ENCODE results near the gene CALML6.
A peak's percentile ranks its signal among the peaks of the same experiment; 100 is the strongest.

The CALML6 gene

DNA sequence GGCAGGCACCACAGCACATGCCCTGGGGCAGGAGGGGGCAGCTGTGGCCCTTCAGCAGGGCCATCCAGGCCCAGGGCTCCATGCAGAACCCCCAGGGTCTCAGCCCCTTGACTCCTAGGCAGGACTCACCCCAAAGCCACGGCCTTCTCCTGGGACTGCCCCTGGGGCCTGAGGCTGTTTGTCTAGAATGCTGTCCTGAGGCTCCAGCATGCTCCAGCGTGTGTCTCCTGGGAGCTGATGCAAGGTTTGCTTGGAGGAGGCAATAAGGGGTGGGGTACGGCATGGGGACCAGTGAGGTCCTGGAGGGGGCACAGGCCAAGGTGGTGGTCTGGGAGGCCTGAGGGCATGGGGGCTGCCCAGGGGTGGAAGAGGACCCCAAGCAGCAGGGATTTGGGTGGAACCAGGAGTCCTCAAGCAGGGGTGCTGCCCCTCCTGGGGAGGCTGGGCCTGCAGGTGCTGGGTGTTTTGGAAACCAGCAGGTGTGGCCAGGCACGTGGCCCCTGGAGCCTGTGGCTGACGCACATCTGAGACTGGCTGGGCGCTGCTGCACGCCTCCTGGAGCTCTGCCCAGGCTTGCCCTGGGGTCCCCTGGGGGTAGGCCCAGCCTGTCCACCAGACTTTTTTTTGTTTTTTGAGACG is 7.8 kb upstream of the CALML6 start (continued):
- TF ChIP-seq, protein P1, sequence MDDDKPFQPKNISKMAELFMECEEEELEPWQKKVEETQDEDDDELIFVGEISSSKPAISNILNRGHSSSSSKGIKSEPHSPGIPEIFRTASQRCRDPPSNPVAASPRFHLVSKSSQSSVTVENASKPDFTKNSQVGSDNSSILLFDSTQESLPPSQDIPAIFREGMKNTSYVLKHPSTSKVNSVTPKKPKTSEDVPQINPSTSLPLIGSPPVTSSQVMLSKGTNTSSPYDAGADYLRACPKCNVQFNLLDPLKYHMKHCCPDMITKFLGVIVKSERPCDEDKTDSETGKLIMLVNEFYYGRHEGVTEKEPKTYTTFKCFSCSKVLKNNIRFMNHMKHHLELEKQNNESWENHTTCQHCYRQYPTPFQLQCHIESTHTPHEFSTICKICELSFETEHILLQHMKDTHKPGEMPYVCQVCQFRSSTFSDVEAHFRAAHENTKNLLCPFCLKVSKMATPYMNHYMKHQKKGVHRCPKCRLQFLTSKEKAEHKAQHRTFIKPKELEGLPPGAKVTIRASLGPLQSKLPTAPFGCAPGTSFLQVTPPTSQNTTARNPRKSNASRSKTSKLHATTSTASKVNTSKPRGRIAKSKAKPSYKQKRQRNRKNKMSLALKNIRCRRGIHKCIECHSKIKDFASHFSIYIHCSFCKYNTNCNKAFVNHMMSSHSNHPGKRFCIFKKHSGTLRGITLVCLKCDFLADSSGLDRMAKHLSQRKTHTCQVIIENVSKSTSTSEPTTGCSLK (tag by site-specific recombination; IDR thresholded peaks at IDR 0.05), result no peak
- TF ChIP-seq KLF8 (tag by site-specific recombination; IDR thresholded peaks at IDR 0.05) (no peak), ZBTB7A (tag by site-specific recombination; IDR thresholded peaks at IDR 0.05; ENCODE audit: low read depth) (peak; percentile 48; the same call in 1 of the 2 replicates), ZNF843 (tag by site-specific recombination; IDR thresholded peaks at IDR 0.05) (no peak), ZNF610 (tag by site-specific recombination; IDR thresholded peaks at IDR 0.05; ENCODE audit: borderline replicate concordance) (no peak), ZNF473 (tag by site-specific recombination; IDR thresholded peaks at IDR 0.05) (no peak), ZNF785 (tag by site-specific recombination; IDR thresholded peaks at IDR 0.05) (peak; percentile 86), ZNF558 (tag by site-specific recombination; IDR thresholded peaks at IDR 0.05) (0 out of 2 replicates have a peak, but pooled peaks have one; percentile 28), GLI2 (tag by site-specific recombination; IDR thresholded peaks at IDR 0.05; ENCODE audit: borderline replicate concordance, low read depth) (no peak), KLF1 (tag by site-specific recombination; IDR thresholded peaks at IDR 0.05) (peak; percentile 74), ZNF292 (tag by site-specific recombination; IDR thresholded peaks at IDR 0.05; ENCODE audit: borderline replicate concordance, low read depth) (no peak), PRDM1 (tag by site-specific recombination; IDR thresholded peaks at IDR 0.05) (no peak), ZBTB48 (tag by site-specific recombination; IDR thresholded peaks at IDR 0.05) (peak; percentile 89), KLF7 (tag by site-specific recombination; IDR thresholded peaks at IDR 0.05; ENCODE audit: borderline replicate concordance) (peak; percentile 70; the same call in 1 of the 2 replicates), ZNF16 (tag by site-specific recombination; IDR thresholded peaks at IDR 0.05; ENCODE audit: low read depth) (no peak), BCL11B (tag by site-specific recombination; IDR thresholded peaks at IDR 0.05; ENCODE audit: low read depth) (peak; percentile 32; the same call in 1 of the 2 replicates), ZNF146 (tag by site-specific recombination; IDR thresholded peaks at IDR 0.05) (no peak)
- TF ChIP-seq, protein P2, sequence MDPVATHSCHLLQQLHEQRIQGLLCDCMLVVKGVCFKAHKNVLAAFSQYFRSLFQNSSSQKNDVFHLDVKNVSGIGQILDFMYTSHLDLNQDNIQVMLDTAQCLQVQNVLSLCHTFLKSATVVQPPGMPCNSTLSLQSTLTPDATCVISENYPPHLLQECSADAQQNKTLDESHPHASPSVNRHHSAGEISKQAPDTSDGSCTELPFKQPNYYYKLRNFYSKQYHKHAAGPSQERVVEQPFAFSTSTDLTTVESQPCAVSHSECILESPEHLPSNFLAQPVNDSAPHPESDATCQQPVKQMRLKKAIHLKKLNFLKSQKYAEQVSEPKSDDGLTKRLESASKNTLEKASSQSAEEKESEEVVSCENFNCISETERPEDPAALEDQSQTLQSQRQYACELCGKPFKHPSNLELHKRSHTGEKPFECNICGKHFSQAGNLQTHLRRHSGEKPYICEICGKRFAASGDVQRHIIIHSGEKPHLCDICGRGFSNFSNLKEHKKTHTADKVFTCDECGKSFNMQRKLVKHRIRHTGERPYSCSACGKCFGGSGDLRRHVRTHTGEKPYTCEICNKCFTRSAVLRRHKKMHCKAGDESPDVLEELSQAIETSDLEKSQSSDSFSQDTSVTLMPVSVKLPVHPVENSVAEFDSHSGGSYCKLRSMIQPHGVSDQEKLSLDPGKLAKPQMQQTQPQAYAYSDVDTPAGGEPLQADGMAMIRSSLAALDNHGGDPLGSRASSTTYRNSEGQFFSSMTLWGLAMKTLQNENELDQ (tag by site-specific recombination; IDR thresholded peaks at IDR 0.05; ENCODE audit: low read depth), result no peak
- TF ChIP-seq, protein P3, sequence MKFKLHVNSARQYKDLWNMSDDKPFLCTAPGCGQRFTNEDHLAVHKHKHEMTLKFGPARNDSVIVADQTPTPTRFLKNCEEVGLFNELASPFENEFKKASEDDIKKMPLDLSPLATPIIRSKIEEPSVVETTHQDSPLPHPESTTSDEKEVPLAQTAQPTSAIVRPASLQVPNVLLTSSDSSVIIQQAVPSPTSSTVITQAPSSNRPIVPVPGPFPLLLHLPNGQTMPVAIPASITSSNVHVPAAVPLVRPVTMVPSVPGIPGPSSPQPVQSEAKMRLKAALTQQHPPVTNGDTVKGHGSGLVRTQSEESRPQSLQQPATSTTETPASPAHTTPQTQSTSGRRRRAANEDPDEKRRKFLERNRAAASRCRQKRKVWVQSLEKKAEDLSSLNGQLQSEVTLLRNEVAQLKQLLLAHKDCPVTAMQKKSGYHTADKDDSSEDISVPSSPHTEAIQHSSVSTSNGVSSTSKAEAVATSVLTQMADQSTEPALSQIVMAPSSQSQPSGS (tag by site-specific recombination; IDR thresholded peaks at IDR 0.05; ENCODE audit: low read depth), result no peak
- TF ChIP-seq, protein P4, sequence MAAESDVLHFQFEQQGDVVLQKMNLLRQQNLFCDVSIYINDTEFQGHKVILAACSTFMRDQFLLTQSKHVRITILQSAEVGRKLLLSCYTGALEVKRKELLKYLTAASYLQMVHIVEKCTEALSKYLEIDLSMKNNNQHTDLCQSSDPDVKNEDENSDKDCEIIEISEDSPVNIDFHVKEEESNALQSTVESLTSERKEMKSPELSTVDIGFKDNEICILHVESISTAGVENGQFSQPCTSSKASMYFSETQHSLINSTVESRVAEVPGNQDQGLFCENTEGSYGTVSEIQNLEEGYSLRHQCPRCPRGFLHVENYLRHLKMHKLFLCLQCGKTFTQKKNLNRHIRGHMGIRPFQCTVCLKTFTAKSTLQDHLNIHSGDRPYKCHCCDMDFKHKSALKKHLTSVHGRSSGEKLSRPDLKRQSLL (tag by site-specific recombination; IDR thresholded peaks at IDR 0.05), result peak; percentile 98
- TF ChIP-seq, protein P5, sequence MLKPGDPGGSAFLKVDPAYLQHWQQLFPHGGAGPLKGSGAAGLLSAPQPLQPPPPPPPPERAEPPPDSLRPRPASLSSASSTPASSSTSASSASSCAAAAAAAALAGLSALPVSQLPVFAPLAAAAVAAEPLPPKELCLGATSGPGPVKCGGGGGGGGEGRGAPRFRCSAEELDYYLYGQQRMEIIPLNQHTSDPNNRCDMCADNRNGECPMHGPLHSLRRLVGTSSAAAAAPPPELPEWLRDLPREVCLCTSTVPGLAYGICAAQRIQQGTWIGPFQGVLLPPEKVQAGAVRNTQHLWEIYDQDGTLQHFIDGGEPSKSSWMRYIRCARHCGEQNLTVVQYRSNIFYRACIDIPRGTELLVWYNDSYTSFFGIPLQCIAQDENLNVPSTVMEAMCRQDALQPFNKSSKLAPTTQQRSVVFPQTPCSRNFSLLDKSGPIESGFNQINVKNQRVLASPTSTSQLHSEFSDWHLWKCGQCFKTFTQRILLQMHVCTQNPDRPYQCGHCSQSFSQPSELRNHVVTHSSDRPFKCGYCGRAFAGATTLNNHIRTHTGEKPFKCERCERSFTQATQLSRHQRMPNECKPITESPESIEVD (tag by site-specific recombination; IDR thresholded peaks at IDR 0.05), result peak; percentile 53; the same call in 1 of the 2 replicates
- TF ChIP-seq, protein P6, sequence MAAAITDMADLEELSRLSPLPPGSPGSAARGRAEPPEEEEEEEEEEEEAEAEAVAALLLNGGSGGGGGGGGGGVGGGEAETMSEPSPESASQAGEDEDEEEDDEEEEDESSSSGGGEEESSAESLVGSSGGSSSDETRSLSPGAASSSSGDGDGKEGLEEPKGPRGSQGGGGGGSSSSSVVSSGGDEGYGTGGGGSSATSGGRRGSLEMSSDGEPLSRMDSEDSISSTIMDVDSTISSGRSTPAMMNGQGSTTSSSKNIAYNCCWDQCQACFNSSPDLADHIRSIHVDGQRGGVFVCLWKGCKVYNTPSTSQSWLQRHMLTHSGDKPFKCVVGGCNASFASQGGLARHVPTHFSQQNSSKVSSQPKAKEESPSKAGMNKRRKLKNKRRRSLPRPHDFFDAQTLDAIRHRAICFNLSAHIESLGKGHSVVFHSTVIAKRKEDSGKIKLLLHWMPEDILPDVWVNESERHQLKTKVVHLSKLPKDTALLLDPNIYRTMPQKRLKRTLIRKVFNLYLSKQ (tag by site-specific recombination; IDR thresholded peaks at IDR 0.05; ENCODE audit: borderline replicate concordance), result no peak
- TF ChIP-seq, protein P7, sequence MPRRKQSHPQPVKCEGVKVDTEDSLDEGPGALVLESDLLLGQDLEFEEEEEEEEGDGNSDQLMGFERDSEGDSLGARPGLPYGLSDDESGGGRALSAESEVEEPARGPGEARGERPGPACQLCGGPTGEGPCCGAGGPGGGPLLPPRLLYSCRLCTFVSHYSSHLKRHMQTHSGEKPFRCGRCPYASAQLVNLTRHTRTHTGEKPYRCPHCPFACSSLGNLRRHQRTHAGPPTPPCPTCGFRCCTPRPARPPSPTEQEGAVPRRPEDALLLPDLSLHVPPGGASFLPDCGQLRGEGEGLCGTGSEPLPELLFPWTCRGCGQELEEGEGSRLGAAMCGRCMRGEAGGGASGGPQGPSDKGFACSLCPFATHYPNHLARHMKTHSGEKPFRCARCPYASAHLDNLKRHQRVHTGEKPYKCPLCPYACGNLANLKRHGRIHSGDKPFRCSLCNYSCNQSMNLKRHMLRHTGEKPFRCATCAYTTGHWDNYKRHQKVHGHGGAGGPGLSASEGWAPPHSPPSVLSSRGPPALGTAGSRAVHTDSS (tag by site-specific recombination; IDR thresholded peaks at IDR 0.05), result no peak
